ENCODE data around the gene GOLGA8R. TPM values are rescaled to one million over a fixed set of nuclear protein-coding genes. Genes with fewer than 3 reads are reported as not detected.
A peak's percentile ranks its signal among the peaks of the same experiment; 100 is the strongest.
"Not testable (repeated sequence)": the region's sequence is repeated elsewhere in the genome, so short reads cannot be mapped to it uniquely, and the experiment has no call there.

Gene GOLGA8R, protein sequence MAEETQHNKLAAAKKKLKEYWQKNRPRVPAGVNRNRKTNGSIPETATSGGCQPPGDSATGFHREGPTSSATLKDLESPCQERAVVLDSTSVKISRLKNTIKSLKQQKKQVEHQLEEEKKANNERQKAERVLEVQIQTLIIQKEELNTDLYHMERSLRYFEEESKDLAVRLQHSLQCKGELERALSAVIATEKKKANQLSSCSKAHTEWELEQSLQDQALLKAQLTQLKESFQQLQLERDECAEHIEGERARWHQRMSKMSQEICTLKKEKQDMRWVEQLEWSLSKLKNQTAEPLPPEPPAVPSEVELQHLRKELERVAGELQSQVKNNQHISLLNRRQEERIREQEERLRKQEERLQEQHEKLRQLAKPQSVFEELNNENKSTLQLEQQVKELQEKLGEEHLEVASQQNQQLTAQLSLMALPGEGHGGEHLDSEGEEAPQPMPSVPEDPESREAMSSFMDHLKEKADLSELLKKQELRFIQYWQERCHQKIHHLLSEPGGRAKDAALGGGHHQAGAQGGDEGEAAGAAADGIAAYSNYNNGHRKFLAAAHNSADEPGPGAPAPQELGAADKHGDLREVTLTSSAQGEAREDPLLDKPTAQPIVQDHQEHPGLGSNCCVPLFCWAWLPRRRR
- 2.9 and 3.0 TPM in 2 replicates for total RNA-seq

GRCh38 chr15:30414160-30414559, at the start of gene GOLGA8R:
Gene GOLGA8R, minus strand, starts transcription at chr15:30414260. Its CDS starts 98 bp downstream, at chr15:30414162.
- not testable (repeated sequence) for H3K27ac Mint-ChIP-seq; H3K36me3 Mint-ChIP-seq (ENCODE audit: low read depth)

DNA sequence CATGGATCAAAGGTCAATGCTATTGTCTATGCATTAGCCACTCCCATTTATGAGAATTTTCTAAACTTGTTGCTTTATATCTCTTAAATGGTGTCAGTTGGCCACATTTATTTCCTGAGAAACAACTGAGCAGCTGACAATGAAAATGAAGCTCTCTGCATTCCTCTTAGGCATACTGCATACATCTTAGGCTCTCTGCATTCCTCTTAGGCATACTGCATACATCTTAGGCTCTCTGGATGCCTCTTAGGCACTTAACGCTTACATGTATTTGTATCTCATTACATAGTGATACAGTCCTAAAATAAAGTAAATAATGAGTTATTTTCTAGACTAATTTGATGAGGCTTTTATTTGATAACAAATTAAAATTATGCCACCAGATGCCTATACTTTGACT, 49.8 kb upstream of the GOLGA8R start:
- intact Hi-C loops (cut with micrococcal nuclease); H3K9me3 Mint-ChIP-seq; DNase-seq (ENCODE audit: low spot score); H3K36me3 Mint-ChIP-seq (ENCODE audit: low read depth); H3K27ac Mint-ChIP-seq; H3K27me3 Mint-ChIP-seq (ENCODE audit: low read depth); H3K4me1 Mint-ChIP-seq (ENCODE audit: low read depth); H3K4me3 Mint-ChIP-seq (ENCODE audit: low read depth): not testable (repeated sequence)

More at GRCh38 chr15:30414160-30414559, at the start of gene GOLGA8R:
- H3K27me3 Mint-ChIP-seq (ENCODE audit: low read depth); H3K4me1 Mint-ChIP-seq (ENCODE audit: low read depth); H3K4me3 Mint-ChIP-seq (ENCODE audit: low read depth); intact Hi-C loops (cut with micrococcal nuclease); DNase-seq (ENCODE audit: low spot score); H3K9me3 Mint-ChIP-seq: not testable (repeated sequence)

GRCh38 chr15:30462176-30462575, 48.1 kb upstream of the GOLGA8R start:
- H3K36me3 Mint-ChIP-seq (ENCODE audit: low read depth); intact Hi-C loops (cut with micrococcal nuclease); H3K4me1 Mint-ChIP-seq (ENCODE audit: low read depth); DNase-seq (ENCODE audit: low spot score); H3K27me3 Mint-ChIP-seq (ENCODE audit: low read depth); H3K4me3 Mint-ChIP-seq (ENCODE audit: low read depth); H3K9me3 Mint-ChIP-seq; H3K27ac Mint-ChIP-seq: not testable (repeated sequence)

- H3K27me3 Mint-ChIP-seq (ENCODE audit: low read depth); H3K4me1 Mint-ChIP-seq (ENCODE audit: low read depth); H3K27ac Mint-ChIP-seq; H3K4me3 Mint-ChIP-seq (ENCODE audit: low read depth); H3K9me3 Mint-ChIP-seq; DNase-seq (ENCODE audit: low spot score); H3K36me3 Mint-ChIP-seq (ENCODE audit: low read depth); intact Hi-C loops (cut with micrococcal nuclease): not testable (repeated sequence)
These were observed 38.6 kb upstream of the GOLGA8R start for GRCh38 chr15:30452702-30453101.

DNA sequence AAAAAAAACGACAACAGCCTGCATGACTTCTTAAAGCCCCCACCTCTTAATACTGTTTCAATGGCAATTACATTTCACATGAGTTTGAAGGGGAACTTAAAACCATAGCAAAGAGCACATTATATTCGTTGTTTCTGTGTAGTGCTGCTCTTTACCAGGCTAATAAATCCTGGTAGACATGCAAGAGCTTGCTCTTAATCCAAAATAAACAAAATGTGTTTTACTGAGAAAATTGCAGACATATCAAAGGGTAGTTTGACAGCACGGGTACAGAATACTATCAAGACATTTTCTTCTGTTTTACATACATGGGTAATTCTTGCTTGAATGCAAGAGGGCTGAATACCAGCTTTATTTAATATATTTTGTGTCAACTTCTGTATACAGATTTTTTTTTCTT, 24.3 kb upstream of the GOLGA8R start:
- H3K4me1 Mint-ChIP-seq (ENCODE audit: low read depth); H3K27me3 Mint-ChIP-seq (ENCODE audit: low read depth); intact Hi-C loops (cut with micrococcal nuclease); DNase-seq (ENCODE audit: low spot score); H3K9me3 Mint-ChIP-seq; H3K4me3 Mint-ChIP-seq (ENCODE audit: low read depth); H3K27ac Mint-ChIP-seq; H3K36me3 Mint-ChIP-seq (ENCODE audit: low read depth): not testable (repeated sequence)

DNA sequence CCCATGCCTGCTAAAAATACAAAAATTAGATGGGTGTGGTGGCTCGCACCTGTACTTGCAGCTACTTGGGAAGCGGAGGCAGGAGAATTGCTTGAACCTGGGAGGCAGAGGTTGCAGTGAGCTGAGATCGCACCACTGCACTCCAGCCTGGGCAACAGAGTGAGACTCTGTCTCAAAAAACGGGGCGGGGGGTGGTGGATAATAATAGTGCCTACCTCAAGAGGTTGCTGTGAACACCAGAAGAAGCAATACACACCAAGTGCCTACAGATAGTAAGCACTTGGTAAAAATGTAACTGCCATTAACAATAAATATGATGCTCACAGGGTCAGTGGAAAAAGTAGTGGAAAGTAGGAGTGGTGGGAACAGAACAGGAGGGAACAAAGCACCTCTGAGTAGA, 21.8 kb upstream of the GOLGA8R start:
- H3K4me3 Mint-ChIP-seq (ENCODE audit: low read depth); H3K27me3 Mint-ChIP-seq (ENCODE audit: low read depth); H3K4me1 Mint-ChIP-seq (ENCODE audit: low read depth); H3K27ac Mint-ChIP-seq; H3K9me3 Mint-ChIP-seq; H3K36me3 Mint-ChIP-seq (ENCODE audit: low read depth); DNase-seq (ENCODE audit: low spot score); intact Hi-C loops (cut with micrococcal nuclease): not testable (repeated sequence)

DNA sequence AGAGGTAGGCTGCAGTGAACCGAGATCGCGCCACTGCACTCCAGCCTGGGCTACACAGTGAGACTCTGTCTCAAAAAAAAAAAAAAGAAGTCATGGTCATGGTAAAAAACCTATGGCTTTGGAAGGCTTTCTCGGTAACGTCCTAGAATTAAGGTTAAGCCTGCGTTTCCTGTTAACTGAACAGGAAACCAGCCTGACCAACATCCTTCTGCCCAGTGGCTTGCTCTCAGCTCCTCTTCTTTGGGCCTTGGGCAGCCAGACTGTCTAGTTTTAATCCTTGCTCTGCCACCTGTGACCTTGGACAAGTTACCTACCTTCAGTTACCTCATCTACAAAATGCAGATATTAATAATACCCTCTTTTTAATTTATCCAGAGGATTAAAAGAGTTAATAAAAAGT, 6.7 kb upstream of the GOLGA8R start:
- H3K9me3 Mint-ChIP-seq; H3K27me3 Mint-ChIP-seq (ENCODE audit: low read depth); H3K4me1 Mint-ChIP-seq (ENCODE audit: low read depth); intact Hi-C loops (cut with micrococcal nuclease); DNase-seq (ENCODE audit: low spot score); H3K27ac Mint-ChIP-seq; H3K36me3 Mint-ChIP-seq (ENCODE audit: low read depth); H3K4me3 Mint-ChIP-seq (ENCODE audit: low read depth): not testable (repeated sequence)

DNA sequence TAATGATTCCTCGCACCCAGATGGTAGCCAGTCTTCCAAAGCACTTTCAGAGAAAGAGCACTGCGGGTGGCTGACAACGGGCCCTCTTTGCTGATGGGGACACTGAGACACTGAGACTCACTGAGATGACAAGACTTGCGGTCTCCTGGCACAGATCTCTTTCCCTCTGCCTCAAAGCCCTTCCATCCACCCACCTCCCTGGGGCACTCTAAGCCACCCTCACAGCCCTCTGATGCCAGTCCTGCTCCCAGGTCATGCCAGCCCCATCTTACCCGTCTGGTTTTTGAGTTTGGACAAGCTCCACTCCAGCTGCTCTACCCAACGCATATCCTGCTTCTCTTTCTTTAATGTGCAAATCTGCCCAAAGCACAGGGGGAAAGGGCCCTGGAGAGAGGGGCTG, 6.4 kb downstream of the GOLGA8R start:
- H3K4me1 Mint-ChIP-seq (ENCODE audit: low read depth); H3K27ac Mint-ChIP-seq; H3K9me3 Mint-ChIP-seq; intact Hi-C loops (cut with micrococcal nuclease); H3K27me3 Mint-ChIP-seq (ENCODE audit: low read depth); H3K36me3 Mint-ChIP-seq (ENCODE audit: low read depth); H3K4me3 Mint-ChIP-seq (ENCODE audit: low read depth): not testable (repeated sequence)
- DNase-seq (ENCODE audit: low spot score), result peak; percentile 7

DNA sequence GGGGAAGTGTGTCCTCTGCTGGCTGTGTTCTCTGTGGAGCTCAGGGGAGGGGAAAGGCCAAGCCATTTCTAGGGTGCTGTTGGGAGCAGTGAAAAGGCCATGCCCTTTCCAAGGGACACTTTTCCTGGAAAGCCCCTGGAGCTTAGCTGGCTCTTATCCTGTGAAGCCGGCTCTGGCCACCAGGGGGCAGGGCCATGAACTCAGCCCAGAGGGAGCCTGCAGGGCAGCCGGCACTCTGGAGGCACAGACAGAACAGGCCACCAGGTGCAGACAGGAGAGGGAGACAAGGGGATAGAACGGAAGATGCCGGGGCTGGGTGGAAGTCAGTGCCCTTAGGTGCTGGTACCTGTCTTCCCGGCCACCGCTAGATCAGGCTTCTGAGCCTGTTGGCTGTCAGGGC, 15.1 kb downstream of the GOLGA8R start:
- H3K4me1 Mint-ChIP-seq (ENCODE audit: low read depth); intact Hi-C loops (cut with micrococcal nuclease); H3K27ac Mint-ChIP-seq; H3K36me3 Mint-ChIP-seq (ENCODE audit: low read depth); H3K27me3 Mint-ChIP-seq (ENCODE audit: low read depth); H3K4me3 Mint-ChIP-seq (ENCODE audit: low read depth); H3K9me3 Mint-ChIP-seq: not testable (repeated sequence)
- peak; percentile 43 for DNase-seq (ENCODE audit: low spot score)

GRCh38 chr15:30393664-30393991, 20.4 kb downstream of the GOLGA8R start:
- H3K4me1 Mint-ChIP-seq (ENCODE audit: low read depth); DNase-seq (ENCODE audit: low spot score); H3K36me3 Mint-ChIP-seq (ENCODE audit: low read depth); H3K27me3 Mint-ChIP-seq (ENCODE audit: low read depth); intact Hi-C loops (cut with micrococcal nuclease); H3K27ac Mint-ChIP-seq; H3K4me3 Mint-ChIP-seq (ENCODE audit: low read depth); H3K9me3 Mint-ChIP-seq: not testable (repeated sequence)

DNA sequence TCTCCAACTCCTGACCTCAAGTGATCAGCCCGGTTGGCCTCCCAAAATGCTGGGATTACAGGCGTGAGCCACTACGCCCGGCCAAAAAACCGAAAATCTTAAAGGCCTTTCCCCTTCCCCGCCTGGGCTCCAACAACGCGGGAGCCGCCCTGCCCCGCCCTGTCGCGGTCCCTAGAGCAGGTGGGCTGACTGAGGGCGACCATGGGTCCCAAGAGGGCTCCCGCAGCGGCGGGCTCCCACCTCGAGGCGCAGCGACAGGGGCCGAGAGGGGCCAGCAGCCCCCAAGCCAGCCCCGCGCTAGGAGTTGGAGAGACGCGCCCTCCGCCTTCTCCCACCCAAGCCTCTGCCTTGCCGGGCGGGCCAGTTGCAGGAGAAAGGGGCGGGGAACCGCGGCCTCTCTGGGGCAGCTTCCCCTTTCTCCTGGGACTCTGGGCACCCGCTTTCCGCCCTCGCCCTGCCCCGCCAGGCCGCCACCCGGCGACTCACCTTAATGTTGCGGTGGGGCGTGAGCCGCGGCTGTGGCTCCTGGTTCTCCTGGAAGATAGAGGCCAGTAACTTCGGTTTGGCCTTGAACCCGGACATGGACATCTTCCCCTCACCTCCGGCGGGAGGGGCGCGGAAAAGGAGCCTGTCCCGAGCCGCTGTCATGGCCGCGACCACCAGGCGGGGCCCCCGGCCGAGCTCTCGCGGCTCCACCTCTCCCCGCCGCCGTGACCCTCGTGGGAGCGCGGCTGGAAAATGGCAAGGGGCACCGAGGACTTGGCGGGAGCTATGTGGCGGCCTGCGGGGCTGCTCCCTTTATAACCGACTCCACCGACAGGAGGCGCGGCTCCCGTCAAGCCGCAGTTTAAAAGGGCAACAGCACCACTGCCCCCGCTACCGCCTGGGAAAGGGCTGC, 21.0 kb downstream of the GOLGA8R start, which contains the start of gene CHRFAM7A:
Gene CHRFAM7A, minus strand, starts transcription at position 775 of the 898 bp plus-strand sequence. CDS start 10,189 bp downstream, outside the sequence.
- H3K9me3 Mint-ChIP-seq; H3K27ac Mint-ChIP-seq; H3K4me3 Mint-ChIP-seq (ENCODE audit: low read depth); intact Hi-C loops (cut with micrococcal nuclease); DNase-seq (ENCODE audit: low spot score); H3K36me3 Mint-ChIP-seq (ENCODE audit: low read depth); H3K27me3 Mint-ChIP-seq (ENCODE audit: low read depth); H3K4me1 Mint-ChIP-seq (ENCODE audit: low read depth): not testable (repeated sequence)

GRCh38 chr15:30386318-30386887, 27.7 kb downstream of the GOLGA8R start:
- H3K4me3 Mint-ChIP-seq (ENCODE audit: low read depth); H3K4me1 Mint-ChIP-seq (ENCODE audit: low read depth); H3K9me3 Mint-ChIP-seq; H3K27ac Mint-ChIP-seq; intact Hi-C loops (cut with micrococcal nuclease); DNase-seq (ENCODE audit: low spot score); H3K36me3 Mint-ChIP-seq (ENCODE audit: low read depth); H3K27me3 Mint-ChIP-seq (ENCODE audit: low read depth): not testable (repeated sequence)

GRCh38 chr15:30377082-30377413, 37.0 kb downstream of the GOLGA8R start:
- DNase-seq (ENCODE audit: low spot score); H3K36me3 Mint-ChIP-seq (ENCODE audit: low read depth); H3K27me3 Mint-ChIP-seq (ENCODE audit: low read depth); H3K9me3 Mint-ChIP-seq; H3K4me1 Mint-ChIP-seq (ENCODE audit: low read depth); H3K4me3 Mint-ChIP-seq (ENCODE audit: low read depth); H3K27ac Mint-ChIP-seq; intact Hi-C loops (cut with micrococcal nuclease): not testable (repeated sequence)
